ENCODE measurements around the gene APH1A. TPM values are rescaled to one million over a fixed set of nuclear protein-coding genes. Genes with fewer than 3 reads are reported as not detected.
"Not testable (repeated sequence)": the region's sequence is repeated elsewhere in the genome, so short reads cannot be mapped to it uniquely, and the experiment has no call there.

APH1A gene
- polyA plus RNA-seq (ENCODE audit: insufficient read length), result 104 TPM

GRCh38 chr1:150268705-150269403, at the start of gene APH1A:
Gene APH1A (minus strand): TSS chr1:150269016. CDS start chr1:150268810, 206 bp downstream.
- peak; percentile 91 for DNase-seq (ENCODE audit: low read depth)

GRCh38 chr1:150314691-150315090, 45.9 kb upstream of the APH1A start:
- DNase-seq (ENCODE audit: low read depth), result not testable (repeated sequence)

DNA sequence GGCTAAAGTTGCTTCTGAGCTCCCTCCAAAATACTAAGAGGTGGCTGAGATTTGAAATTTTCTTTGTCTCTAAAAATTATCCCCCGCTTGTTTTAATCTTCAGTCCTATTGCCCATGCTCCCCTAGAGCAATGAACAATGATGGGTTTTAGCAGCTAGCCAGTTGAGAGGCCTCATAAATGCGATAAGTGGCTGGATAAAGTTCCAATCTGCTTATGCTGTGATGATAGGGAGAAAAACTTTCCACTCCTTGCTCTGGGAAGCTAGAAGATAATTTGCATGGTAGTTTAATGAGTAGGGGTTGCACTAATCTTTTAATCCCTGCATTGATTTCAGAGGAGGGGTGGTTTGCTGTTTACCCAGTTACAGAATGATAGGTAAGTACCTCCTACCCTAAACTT, 42.9 kb upstream of the APH1A start:
- DNase-seq (ENCODE audit: low read depth), result no peak

DNA sequence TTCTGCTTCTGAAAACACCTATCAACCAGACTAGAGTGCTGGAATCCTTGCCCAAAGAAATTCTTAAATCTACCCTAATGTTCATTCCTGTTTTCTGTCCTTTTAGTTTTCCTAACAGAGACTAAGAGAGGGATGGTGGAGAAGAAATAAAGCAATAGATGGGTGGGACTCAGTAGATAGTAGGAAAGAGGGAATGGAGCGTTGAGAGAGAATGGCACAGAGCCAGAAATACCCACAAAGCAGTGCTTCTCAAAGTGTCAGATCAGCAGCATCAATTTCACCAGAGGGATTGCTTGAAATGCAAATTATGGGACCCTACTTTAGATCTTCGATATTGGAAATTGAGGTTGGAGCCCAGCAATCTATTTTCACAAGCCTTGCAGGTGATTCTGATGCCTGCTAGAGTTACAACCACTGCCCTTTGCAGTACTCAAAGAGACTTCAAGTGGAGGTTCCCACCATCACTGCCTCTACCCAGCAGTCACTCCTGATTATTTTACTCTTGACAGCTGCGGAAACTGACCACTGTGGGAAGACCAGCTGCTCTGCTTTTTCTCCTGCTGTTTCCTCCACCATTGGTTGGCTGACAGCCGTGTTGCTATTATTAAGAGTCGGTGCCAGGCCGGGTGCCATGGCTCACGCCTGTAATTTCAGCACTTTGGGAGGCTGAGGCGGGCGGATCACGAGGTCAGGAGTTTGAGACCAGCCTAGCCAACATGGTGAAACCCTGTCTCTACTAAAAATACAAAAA, 41.1 kb upstream of the APH1A start:
- no peak for DNase-seq (ENCODE audit: low read depth)

DNA sequence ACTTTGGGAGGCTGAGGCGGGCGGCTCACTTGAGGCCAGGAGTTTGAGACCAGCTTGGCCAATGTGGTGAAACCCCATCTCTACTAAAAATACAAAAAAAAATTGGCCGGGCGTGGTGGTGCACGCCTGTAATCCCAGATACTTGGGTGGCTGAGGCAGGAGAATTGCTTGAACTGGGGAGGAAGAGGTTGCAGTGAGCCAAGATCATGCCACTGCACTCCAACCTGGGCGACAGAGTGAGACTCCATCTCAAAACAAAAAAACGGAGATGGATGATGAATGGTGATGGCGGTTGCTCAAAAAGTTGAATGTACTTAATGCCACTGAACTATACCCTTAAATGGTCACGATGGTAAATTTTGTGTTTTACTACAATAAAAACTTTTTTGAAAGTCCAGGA, 39.8 kb upstream of the APH1A start:
- DNase-seq (ENCODE audit: low read depth), result not testable (repeated sequence)

DNA sequence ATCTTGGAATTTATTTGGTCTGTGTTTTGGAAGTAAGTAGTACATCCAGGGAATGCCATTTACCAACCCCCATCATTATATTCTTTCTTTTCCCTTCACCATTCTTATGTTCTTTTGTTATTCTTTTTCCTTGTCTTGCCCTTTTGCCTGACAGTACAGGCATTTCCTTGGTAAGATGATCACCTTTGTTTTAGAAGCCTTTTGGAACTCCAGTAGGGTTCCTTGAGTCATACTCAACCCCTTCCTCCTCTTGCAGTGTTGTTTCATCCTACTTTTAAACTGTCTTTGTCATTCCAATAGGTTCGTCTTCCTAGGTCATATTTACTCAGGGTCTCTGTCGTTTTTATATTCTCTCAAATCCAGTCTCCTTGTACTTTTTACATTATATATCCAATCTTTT, 34.1 kb upstream of the APH1A start:
- DNase-seq (ENCODE audit: low read depth), result no peak

- no peak for DNase-seq (ENCODE audit: low read depth)
Measured at GRCh38 chr1:150302338-150302737, 33.5 kb upstream of the APH1A start.

DNA sequence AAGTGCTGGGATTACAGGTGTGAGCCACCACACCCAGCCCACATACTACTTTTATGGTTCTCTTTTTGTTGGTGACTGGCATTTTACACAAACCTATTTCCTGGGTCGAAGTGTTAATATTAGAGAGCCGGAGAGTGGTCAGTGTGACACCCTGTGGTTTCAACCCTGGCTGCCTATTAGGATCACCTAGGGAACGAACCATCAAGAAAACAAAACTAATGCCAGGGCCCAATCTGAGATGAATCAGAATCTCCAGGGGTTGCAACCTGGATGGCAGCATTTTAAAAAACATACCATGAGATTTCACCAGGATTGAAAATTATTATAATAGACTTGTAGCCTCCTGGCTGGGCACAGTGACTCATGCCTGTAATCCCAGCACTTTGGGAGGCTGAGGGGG, 30.9 kb upstream of the APH1A start:
- DNase-seq (ENCODE audit: low read depth), result no peak

DNA sequence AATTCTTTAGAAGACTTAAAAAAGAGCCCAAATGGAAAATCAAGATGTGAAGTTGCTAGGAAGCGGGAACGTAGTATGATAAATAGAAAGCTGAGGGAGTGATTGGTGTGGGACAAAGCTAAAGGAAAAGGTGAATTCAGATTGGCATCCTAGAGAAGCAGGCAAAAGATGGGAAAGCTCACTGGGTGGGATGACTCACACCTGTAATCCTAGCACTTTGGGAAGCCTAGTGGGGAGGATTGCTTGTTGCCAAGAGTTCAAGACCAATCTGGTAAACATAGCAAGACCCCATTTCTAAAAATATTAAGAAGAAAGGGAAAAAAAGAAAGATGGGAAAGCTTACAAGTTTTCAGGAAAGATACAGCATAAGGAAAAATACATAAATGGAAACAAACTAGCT, 26.7 kb upstream of the APH1A start:
- no peak for DNase-seq (ENCODE audit: low read depth)

GRCh38 chr1:150293433-150294253, 24.8 kb upstream of the APH1A start, which contains the start of gene MRPS21:
Gene MRPS21 (plus strand): TSS chr1:150293861. CDS start chr1:150294367, 506 bp downstream.
- DNase-seq (ENCODE audit: low read depth), result peak; percentile 97

DNA sequence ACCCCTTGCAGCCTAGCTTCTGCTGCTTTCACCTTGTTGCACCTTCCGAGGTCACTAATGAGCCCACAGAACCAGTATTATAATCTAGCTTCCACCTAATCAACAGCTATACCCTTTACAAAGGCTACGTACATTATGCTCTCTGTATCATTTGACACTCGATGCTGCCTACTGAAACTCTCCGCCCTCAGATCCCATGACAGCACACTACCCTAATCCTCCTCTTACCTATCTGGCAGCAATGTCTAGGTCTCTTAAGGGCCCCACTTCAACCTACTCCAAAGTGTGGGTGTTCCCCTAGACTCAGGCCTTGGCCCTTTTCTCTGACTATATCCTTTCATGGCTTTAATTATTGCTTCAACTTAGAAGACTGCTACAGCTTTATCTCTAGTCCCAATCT, 20.0 kb upstream of the APH1A start:
- no peak for DNase-seq (ENCODE audit: low read depth)

DNA sequence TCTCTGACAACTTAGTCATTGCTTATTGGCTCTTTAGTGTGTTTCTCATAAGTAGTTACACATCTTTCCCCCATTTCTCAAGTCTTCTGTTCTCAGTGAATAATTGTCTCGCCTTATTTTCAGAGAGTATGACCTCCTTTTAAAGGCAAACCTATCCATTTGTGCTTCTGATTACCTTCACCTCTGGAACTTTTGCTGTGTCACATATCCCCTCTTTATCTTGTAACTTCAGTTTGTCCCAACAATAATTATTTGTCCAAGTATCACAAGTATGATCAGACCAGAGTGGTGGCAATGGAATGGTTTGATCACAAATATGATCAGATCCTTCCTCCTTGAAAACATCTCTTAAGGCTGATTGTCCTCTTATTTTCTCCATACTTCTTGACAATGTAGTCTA, 19.6 kb upstream of the APH1A start:
- DNase-seq (ENCODE audit: low read depth), result no peak

DNA sequence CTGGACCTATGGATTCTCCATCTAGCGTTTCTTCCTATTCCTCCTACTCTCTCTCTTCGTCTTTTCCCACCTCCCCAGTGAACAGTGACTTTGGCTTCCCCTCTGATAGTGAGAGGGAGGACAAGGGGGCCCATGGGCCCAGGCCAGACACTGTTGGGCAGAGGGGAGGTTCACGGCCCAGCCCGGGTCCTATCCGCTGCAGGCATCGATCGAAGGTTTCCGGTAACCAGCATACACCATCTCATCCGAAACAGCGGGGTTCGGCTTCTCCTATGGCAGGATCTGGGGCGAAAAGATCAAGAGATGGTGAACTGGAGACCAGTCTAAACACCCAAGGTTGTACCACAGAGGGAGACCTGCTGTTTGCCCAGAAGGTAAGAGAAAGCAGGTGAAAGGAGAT, 14.4 kb upstream of the APH1A start:
- DNase-seq (ENCODE audit: low read depth), result no peak

DNA sequence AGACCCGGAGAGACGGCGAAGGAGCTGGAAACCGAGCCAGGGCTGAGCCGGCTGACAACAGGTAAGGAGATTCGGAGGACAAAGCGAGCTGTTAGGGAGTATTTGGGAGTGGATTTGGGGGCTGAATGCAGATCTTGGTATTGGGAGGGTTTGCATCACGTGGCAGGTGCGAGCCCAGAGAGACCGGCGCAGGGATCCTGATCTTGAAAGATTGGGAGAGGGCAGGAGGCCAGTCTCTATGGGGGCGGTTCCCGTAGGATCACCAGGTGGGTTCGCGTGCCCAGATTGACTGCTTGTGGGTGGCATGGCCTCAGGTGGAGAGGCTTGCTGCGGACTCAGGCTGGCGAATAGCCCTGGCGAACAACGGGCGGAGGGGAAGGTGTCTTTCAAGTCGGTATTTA, 13.7 kb upstream of the APH1A start:
- no peak for DNase-seq (ENCODE audit: low read depth)

DNA sequence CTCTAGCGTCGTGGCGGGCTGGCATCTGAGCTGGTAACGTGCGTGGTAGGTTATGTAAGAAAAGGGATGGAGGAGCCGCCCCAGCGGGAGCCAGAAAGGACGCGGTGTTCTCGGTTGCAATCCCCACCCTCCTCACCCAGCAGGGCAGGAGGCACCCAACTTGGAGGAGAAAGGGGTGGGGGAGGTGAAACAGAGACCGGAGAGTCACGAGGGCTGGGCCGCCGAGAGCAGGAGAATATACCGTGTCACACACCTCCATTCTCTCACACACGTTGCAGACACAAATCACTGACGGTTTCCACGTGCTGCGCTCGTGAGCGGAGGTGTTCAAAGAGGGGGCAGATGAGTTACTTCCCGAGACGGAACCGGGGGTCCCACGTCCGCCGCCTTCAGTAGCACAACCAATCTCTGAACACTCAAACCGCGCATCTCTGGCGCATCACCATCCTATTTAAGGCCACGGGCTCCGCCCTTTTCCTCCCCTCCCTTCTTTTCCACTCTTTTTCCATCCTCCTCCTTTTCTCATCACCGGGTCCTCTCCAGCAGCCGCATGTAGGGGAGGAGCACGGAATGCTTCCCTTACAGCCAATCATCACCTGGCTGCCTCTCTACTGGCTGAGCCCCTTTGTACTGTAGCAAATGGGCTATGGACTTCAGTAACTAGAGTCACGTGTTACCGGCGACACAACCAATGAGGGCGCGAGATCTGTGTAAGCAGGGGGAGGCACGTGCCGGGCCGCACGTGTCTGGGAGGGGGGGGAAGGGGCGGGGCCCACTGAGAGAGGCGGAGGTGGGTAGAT, 13.1 kb upstream of the APH1A start, which contains the start of gene CIART:
Gene CIART, plus strand, starts transcription at position 797 of the 800 bp plus-strand sequence. CDS start 714 bp downstream, outside the sequence.
- peak; percentile 93 for DNase-seq (ENCODE audit: low read depth)

DNA sequence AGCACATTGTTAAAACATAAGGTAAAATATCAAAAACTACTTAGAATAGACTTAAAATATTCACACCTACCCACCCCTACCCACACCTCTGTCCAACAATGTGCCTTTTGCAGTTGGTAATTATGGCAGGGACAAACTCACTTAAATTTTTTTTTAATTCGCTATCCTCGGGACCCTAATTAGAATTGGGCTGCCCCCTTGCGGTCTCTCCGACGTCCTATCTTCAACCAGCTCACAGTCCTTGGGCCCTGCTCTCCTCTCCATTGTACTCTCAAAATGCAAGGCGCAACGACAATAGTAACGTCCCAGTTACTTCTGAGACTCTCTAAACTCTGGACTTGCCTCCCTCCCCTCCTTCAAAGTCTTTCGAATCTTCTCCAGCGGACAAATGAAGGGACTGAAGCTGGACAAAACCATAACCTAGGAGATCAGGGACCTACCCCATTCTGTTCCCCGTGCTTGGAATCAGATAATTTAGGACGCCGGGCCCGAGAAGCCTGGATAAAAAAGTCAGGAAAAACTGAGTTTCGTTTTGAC, 12.5 kb upstream of the APH1A start:
- DNase-seq (ENCODE audit: low read depth), result no peak

- no peak for DNase-seq (ENCODE audit: low read depth)
Measured at GRCh38 chr1:150280138-150280707, 11.4 kb upstream of the APH1A start.

DNA sequence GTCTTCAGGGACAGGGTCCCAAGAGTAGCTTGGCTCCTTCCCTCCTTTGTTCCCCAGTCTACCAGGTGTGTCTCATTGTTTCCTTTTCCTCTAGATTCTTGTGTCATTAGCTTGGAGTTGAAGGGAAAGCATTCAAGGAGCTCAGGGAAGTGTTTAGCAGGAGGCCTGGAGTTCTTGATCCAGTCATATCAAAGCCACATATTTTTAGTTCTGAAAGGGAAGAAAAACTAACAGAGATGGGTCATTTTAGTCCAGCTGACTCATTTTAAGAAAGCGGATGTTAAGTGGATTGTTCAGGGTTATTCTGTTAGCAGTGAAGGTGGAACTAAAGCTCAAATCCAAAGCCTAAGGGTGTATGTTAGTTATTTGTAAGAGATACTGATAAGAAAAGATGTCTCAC, 4.5 kb upstream of the APH1A start:
- DNase-seq (ENCODE audit: low read depth), result no peak

GRCh38 chr1:150271291-150271959, 2.6 kb upstream of the APH1A start:
- DNase-seq (ENCODE audit: low read depth), result no peak

- no peak for DNase-seq (ENCODE audit: low read depth)
Measured at GRCh38 chr1:150269451-150269850, 635 bp upstream of the APH1A start.
